Femur (tissue), 1 donor: ENCODE measurements around the gene F13B.
"Not testable (repeated sequence)": the region's sequence is repeated elsewhere in the genome, so short reads cannot be mapped to it uniquely, and the experiment has no call there.

Experiments used
- DNase-seq: peaks from one replicate; pipeline ENCODE4 v3.0.0-alpha.2; 2017

Gene F13B, protein sequence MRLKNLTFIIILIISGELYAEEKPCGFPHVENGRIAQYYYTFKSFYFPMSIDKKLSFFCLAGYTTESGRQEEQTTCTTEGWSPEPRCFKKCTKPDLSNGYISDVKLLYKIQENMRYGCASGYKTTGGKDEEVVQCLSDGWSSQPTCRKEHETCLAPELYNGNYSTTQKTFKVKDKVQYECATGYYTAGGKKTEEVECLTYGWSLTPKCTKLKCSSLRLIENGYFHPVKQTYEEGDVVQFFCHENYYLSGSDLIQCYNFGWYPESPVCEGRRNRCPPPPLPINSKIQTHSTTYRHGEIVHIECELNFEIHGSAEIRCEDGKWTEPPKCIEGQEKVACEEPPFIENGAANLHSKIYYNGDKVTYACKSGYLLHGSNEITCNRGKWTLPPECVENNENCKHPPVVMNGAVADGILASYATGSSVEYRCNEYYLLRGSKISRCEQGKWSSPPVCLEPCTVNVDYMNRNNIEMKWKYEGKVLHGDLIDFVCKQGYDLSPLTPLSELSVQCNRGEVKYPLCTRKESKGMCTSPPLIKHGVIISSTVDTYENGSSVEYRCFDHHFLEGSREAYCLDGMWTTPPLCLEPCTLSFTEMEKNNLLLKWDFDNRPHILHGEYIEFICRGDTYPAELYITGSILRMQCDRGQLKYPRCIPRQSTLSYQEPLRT

DNA sequence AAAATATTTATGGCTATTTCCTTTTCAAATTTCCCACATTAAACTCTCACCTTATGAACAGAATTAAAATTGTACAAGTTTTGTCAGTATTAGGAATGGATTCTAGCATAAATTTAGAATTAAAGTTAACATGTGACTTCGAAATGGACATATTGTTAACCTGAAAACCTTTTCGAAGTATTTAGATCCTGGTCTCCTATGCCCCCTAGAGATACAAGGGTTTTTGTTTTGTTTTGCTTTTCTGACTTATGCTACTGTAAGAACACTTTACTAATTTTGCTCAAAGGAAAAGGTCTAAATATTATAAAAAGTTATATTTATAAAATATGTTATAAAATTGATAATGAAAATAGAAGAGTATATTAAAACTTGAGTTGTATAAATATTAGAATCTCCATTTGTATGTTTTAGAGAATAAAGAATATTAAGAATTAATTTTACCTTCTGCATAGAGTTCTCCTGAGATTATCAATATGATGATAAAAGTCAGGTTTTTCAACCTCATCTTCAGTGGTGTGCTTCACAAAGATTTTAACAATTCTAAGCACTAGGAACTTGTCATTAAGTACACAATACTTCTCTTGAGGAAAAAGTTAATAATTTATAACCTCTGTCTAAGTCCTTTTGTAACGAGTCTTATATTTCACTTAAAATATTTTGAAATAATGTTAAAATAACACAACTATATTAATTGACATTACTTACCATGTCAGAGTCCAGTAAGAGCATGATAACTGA is at the start of gene F13B:
F13B (minus strand) TSS at position 542 of the 738 bp plus-strand sequence; CDS start at position 505, 37 bp downstream.
- no peak for DNase-seq

DNA sequence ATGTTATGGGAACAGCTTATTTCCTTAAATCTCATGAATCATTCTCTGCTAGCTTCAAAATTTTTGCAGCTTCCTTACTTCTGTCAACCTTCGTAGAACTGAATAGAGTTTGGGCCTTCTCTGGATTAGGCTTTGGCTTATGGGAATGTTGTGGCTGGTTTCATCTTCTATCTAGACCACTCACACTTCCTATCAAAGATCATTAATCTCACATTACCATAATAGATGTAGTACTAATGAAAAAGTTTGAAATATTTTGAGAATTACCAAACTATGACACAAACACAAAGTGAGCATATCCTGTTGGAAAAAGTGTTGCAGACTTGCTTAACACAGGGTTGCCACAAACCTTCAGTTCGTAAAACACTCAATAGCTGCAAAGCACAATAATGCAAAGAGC is 49.1 kb upstream of the F13B start:
- DNase-seq = no peak

DNA sequence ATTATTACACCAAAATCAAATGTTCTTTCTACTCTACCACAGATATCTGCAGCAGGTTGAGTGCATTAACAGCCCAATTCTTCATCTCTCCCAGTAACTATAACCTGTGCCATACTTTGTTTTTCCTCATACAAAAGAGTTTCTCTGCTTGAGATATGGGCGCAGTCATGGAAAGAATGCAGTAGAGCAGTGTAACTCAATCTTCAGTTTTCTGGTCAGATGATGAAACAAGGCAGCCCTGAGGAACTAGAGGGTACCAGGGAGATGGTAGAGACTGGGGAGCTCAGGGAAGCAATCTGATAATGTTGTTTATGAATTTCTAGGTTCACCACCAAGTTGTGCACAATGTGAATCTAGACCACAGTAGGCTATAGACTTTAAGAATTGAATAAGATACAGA is 39.8 kb upstream of the F13B start:
- DNase-seq = no peak

DNA sequence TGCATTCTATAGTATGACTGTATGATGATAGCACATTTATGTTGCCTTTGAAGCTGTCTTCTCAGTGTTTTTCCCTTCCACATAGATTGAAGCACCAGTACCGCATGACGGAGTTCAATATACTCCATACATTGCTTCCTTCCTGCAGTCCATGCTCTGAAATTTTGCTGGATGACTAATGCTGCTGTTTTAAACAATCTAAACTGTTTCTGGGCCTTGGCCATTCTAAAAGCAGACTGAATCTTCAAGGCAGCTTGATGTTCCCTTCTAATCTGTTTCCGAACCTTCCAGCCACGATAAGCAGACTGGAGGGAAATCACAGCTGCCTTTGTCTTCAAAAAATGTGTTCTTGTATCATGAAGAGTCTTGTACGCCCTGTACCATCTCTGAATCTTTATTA is 36.2 kb upstream of the F13B start:
- DNase-seq = no peak

DNA sequence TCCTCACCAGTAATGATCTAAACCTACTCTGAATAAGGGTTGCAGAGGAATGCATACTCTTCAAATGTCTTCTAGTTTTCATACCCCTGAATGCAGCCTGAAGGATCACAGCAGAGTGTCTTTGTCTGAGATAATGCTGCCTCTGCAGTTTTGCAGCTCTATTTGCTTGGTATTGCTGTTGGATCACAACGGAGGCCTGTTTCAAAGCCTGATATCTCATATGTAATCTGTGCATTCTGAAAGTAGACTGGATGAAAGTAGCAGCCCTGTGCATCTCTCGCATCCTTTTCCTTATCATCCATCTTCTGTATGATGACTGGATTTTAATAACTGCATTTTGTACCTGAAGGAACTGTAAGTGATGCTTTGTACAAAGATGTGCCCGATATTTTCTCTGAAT is 34.9 kb upstream of the F13B start:
- no peak for DNase-seq

DNA sequence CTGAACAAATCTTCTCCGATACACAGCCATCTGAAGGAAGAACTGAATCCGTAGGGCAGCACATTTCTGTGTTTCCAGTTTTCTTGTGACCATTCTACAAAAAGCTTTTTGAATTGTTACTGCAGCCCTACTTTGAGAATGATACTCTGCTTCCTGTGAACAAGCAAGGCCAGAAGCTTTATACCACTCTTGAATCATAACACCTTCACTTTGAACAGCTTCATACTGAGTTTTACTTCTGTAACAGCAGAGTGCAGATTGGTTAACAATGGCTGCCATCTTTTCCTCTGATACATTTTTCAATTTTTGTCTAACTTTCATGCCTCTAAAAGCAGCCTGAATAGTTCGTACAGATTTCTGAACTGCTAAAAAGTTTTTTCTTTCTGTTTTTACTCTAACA is 33.6 kb upstream of the F13B start:
- DNase-seq = no peak

DNA sequence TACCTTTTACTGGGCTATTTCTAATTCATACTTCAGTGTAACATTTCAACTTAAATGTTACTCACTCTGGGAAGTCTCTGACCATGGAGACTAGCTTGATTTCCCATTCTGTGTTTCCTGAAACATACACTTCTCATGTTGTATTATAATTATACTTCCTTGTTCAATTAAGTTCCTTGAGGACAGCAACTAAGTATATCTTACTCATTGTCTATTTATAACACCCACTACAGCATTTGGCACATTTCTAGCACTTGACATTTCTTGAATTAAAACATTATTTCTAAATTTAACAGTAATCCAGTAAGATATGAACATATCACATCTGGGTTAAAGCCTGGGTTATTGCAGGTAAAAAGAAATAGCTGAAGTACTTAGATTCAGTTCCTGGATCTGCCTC is 32.4 kb upstream of the F13B start:
- DNase-seq = no peak

DNA sequence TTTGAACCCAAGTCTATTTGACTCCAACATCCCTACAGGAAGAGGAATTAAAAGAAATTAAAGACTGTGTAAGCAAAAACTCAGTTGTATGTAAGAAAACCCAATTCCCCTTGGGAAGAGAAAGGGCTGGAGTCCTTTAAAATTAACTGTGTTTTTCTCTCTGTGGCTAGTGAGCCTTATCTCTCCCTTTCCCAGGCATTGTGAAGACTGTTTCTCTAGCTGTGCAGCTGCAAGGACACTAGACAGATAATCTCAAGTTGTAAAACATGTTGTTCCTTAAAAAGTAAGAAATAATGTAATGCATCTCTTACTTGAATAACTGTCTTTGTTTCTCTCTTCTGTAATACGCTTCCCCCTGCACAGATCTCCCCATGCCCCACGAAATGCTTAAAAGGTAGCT is 29.9 kb upstream of the F13B start:
- not testable (repeated sequence) for DNase-seq

DNA sequence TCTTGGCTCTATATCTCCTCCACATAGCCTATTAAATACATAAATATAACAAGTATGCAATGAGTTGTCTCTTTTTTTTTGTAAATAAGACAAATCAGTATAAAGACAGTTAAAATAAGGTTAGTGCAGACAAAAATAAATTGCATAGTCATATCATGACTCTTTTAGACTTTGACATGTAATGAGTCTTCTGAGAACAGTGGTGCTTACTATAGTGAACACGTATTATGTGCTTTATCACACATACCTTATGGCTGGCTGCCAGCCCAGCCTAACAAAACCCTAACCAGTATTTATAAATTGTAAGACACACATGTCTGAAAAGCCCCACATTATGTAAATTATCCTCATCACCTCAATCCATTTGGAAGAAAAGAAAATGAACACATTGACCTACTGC is 29.1 kb upstream of the F13B start:
- DNase-seq = no peak

DNA sequence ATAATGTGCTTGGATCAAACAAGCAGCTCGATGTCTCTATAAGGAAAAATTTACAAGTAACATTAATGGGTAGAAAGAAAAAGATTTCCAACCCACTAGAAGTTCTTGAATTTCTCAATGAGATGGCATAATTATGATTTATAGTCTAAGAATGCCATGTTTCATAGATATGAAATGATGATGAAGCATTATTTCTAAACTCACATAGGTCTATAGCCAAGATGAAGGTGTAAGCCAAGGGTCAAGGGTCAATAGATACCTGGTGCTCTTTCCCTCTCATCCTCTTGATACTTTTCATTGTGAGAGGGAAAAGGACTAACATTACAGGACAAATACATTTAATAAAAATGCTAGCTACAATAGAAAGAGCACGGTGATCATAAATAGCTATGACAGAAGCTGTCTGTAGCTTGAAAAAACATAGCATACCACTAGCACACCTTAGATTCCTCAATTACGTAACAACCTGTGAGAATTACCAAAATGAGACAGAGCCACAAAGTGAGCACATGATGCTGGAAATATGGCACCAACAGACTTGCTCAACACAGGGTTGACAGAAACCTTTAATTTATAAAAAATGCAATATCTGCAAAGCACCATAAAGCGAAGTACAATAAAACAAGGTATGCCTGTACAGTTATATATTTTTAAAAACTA is 26.3 kb upstream of the F13B start:
- DNase-seq = no peak

DNA sequence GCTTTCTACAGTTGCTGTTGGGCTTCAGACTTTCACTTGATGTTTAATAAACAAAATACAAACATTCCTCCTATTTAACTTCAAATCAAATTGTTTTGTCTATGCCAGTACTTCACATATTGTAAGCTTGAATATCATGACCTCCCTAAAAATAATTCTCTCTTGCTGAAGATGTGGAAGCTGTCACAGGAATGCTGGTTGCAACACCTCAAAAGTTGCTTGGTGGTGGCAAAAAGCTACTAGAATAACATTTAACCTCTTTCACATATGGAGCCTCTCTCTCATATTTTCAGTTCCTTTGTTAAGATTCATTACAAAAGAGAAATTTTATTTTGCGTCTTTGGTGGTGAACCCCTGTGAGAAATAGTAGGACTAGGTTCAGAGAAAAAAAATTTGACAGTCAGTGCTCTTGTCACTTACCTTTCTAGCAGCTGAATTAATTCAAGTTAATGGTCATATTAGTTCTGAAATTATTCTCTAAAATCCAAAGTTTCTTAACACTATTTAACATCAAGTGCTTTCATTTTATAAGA is 25.5 kb upstream of the F13B start:
- DNase-seq = no peak

DNA sequence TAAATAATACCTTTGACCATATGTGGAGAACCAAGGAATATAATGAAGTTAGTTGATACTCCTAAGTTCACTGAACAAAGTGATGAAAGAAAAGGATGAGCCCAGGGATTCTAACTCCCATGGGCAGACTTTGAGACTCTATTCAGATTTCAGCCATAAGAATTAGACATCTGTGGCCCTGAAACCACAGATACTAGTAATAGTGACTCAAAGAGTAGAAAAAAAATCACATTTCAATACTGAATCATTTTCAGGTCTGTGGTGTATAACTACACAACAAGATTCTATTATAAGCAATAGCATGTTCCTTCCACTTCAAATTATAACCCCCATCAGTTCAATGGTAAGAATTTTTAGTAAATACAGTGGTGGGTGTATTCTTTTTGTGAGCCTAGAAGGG is 16.4 kb upstream of the F13B start:
- DNase-seq = no peak

DNA sequence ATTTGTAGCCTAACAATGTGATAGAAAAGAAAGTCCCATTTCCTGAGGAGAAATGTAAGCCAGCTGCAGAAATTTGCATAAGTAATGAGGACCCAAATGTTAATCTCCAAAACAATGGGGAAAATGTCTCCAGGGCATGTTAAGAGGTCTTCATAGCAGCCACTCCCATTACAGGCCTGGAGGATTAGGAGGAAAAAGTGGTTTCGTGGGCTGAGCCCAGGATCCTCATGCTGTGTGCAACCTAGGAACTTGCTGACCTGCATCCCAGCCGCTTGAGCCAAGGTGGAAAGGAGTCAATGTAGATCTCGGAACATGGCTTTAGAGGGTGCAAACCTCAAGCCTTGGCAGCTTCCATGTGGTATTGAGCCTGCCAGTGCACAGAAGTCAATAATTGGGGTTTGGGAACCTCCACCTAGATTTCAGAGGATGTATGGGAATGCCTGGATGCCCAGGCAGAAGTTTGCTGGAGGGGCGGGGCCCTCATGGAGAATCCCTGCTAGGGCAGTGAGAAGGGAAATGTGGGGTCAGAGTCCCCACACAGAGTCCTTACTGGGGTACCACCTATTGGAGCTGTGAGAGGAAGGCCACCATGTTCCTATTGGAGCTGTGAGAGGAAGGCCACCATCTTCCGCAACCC is 14.2 kb upstream of the F13B start:
- DNase-seq = no peak

DNA sequence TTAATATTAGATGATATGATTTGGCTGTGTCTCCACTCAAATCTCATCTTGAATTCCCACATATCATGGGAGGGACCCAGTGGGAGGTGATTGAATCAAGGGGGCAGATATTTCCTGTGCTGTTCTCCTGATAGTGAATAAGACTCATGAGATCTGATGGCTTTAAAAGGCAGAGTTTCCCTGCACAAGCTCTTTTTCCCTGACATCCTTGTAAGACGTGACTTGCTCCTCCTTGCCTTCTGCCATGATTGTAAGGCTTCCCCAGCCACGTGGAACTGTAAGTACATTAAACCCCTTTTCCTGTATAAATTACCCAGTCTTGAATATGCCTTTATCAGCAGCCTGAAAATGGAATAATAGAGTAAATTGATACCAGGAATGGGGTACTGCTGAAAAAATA is 13.3 kb upstream of the F13B start:
- no peak for DNase-seq

DNA sequence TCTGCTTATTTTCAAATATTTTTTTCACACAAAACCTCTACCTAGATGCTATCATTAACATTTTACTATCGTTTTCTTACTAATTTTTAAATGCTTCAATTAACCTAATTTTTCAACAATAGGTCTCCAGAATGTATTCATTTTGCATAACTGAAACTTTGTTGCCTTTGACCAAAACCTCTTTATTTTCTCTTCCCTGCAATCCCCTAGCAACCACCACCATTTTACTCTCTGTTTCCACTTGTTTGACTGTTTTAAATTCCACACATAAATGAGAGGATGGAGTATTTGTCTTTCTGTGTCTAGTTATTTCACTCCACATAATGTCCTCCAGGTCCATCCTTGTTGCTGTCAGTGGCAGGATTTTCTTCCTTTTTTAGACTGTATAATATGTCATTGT is 9.5 kb upstream of the F13B start:
- no peak for DNase-seq

DNA sequence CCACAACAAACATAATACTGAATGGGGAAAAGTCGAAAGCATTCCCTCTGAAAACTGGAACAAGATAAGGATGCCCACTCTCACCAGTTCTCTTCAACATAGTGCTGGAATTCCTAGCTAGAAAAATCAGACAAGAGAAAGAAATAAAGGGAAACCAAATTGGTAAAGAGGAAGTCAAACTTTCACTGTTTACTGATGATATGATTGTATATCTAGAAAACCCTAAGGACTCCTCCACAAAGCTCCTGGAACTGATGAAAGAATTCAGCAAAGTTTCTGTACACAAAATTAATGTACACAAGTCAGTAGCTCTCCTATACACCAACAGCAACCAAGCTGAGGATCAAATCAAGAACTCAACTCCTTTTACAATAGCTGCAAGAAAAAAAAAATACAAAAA is 6.9 kb upstream of the F13B start:
- DNase-seq = no peak

DNA sequence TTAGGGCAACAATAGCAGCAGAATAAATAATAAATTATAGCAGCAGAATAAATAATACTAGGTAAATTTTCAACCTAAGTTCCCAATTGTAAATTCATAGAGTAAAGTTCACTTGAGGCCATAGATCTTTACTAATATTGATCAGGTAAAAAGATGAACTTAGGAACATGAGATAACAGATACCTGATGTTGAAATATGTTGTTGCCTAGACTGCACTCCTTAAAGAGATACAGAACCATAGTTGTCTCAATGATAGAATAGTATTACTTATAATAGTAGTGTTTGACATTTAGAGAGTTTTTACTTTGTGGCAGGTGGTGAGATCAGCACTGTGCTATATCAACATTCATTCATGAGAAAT is 378 bp upstream of the F13B start:
- no peak for DNase-seq

DNA sequence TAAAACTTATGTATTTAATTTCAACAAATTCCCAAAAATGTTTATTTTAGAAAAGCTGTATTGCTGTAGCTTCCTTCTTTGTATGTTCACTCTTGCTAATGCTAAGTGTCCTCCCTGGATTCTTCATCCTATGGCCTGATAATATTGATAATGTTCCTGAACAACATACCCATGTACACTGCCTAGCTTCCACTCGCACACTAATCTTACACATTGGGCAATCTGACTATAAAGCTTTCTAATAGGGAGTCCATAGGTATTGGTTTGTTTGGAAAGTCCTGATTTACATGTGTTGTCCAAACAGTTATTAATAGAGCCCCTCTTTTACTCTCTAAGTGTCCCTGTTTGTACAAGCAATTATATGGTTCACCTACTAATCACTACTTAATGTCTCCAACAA is 783 bp downstream of the F13B start:
- DNase-seq = no peak

DNA sequence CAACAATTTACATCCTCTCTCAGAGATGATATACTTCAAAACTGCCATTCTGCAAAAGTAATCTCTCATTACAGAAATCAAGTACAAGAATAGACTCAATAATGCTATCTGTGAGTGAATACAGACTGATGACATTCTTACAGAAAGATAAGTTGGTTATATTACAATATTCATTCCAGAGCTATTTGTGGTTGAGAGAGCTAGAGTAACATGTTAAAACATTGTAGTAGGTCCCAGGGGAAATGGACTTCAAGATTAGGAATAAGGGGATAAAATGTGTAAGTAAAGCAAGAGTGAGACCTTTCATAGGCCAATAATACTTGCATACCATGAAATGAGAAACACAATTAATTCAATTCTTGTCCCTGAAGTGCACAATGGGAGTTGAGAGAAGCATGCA is 1.5 kb downstream of the F13B start:
- no peak for DNase-seq

DNA sequence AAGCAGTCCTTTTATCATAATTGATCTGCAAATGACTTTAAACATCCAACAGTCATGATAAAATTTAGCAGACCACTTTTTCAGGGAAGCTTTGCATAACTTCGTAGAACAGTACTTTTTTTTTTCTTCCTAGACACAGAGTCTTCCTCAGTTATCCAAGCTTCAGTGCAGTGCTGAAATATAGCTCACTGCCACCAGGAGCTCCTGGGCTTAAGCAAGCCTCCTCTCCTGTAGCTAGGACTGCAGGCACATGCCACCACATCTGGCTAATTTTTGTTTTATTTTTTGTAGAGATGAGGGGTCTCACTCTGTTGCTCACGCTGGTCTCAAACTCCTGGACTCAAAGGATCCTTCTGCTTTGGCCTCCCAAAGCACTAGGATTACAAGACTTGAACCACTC is 3.8 kb downstream of the F13B start:
- DNase-seq = no peak

DNA sequence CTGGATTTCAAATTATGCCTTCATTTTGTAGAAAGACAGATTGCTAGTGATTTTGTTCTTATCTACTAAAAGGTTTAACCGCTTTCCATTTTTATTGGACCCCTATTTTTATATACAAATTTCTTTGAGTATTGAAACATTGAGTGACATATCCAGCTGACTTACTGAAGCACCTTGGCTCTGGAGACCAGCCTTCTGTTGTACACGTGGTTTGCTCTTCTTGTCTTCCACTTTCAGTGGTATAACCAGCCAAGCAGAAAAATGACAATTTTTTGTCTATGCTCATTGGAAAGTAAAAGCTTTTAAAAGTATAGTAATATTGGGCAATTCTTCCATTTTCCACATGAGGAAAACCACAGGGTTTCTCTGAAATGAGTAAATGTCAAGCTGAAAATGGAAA is 4.4 kb downstream of the F13B start:
- no peak for DNase-seq

DNA sequence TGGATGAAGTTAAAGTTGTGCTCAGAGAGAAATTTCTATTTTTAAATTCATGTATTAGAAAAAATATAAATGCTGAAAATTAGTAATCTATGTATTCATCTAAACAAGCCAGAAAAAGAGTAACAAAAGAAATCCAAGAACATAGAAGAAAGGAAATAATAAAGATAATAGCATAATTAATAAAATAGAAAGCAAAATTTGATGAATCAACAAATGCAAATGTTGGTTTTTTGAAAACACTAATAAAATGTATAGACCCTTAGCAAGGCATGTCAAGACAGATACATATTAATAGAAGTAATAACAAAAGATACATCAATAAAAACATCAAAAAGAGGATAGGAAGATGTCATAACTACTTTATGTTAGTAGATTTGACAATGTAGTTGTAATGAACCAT is 18.0 kb downstream of the F13B start:
- DNase-seq = no peak
